K562 (cell line): Measurements from ENCODE around the gene SORCS1. TPM values are rescaled to one million over a fixed set of nuclear protein-coding genes. Genes with fewer than 3 reads are reported as not detected.

Source experiments
- ATAC-seq: fragments of 200-7000 bp; cut with Tn5 transposase; 3 replicates; pipeline ENCODE4 v1.9.1; 2020; ENCODE audit warnings: moderate library complexity
- BruUV-seq: library from RNA; stranded (reverse); fragments of 400-500 nt; replicated peaks from 2 replicates; lab custom pipeline; 2021; lab: Mats Ljungman, UMichigan
- CTCF ChIA-PET: fragments of 300-600 bp; formaldehyde crosslinking; extraction: SDS; loops from one replicate; lab custom pipeline; 2021; ENCODE audit warnings: low intra/inter-chr PET ratio; lab: Yijun Ruan, JAX
- POLR2A ChIA-PET: fragments of 300-600, 350-650 bp; sonication (Branson Sonifier 250); formaldehyde crosslinking; extraction: SDS; loops from one replicate; lab custom pipeline; 2021; ENCODE audit warnings: antibody characterized with exemption, inconsistent platforms; lab: Yijun Ruan, JAX
- DNase-seq, 4 experiments: peaks; one replicate each; pipeline versions ENCODE4 v3.0.0 to v3.0.0-alpha.2; 2011 to 2018; ENCODE audit warnings: low spot score in 3 of 4, mixed read lengths in 3 of 4; ENCODE audit errors: extremely low read depth in 1 of 4
- FAIRE-seq: peaks from 2 replicates; lab custom pipeline; 2011; peaks lifted over from hg19 to GRCh38; lab: Jason Lieb, UNC
- H2AFZ ChIP-seq: 2 replicates; pipeline ENCODE4 v1.6.0; 2011; ENCODE audit warnings: low read depth, low read length, control low read depth, inconsistent platforms
- H3K27ac ChIP-seq: fragments of 200-600 bp; 3 replicates; pipeline ENCODE4 v1.8.0; 2011; ENCODE audit warnings: low read depth, mild to moderate bottlenecking, control low read depth, inconsistent platforms, low read length, moderate library complexity, mixed read lengths; ENCODE audit errors: extremely low read depth
- H3K27me3 ChIP-seq, 2 experiments: fragments of 300-600 bp in 1 of 2; 2 replicates in 1 of 2; 3 replicates in 1 of 2; pipeline versions ENCODE4 v1.6.0 to v1.8.0; 2011; ENCODE audit warnings: inconsistent platforms in 2 of 2, low read length in 2 of 2, mild to moderate bottlenecking in 1 of 2, mixed read lengths in 1 of 2, moderate library complexity in 1 of 2; ENCODE audit not compliant: control insufficient read depth in 2 of 2, insufficient read depth in 2 of 2
- H3K36me3 ChIP-seq: fragments of 300-600 bp; 3 replicates; pipeline ENCODE4 v1.8.0; 2011; ENCODE audit warnings: mild to moderate bottlenecking, low read length, inconsistent platforms; ENCODE audit not compliant: control insufficient read depth, insufficient read depth
- H3K4me1 ChIP-seq, 2 experiments: fragments of 200-600 bp in 1 of 2; replicated peaks in 1 of 2; 2 replicates in 1 of 2; 3 replicates in 1 of 2; pipeline versions ENCODE4 v1.5.1 to v1.8.0; 2011; ENCODE audit warnings: inconsistent platforms in 2 of 2, low read length in 2 of 2, mild to moderate bottlenecking in 1 of 2, mixed read lengths in 1 of 2, moderate library complexity in 1 of 2; ENCODE audit not compliant: control insufficient read depth in 2 of 2, insufficient read depth in 2 of 2
- H3K4me2 ChIP-seq: 2 replicates; pipeline ENCODE4 v1.6.1; 2011; ENCODE audit warnings: low read length, control low read depth, inconsistent platforms, mixed read lengths; ENCODE audit not compliant: insufficient read depth
- H3K4me3 ChIP-seq: fragments of 200-600 bp; sonication (generic), shearing (Covaris generic); 2 replicates; pipeline ENCODE4 v1.5.1; 2016; ENCODE audit warnings: control low read depth, inconsistent platforms
- H3K79me2 ChIP-seq: fragments of 200-600 bp; 3 replicates; pipeline ENCODE4 v1.8.0; 2011; ENCODE audit warnings: low read length, inconsistent platforms; ENCODE audit not compliant: control insufficient read depth, insufficient read depth
- H3K9ac ChIP-seq, 2 experiments: 2 replicates each; pipeline versions ENCODE4 v1.6.0 to v1.6.1; 2011; ENCODE audit warnings: low read depth in 2 of 2, low read length in 2 of 2, control low read depth in 1 of 2, inconsistent platforms in 1 of 2, mild to moderate bottlenecking in 1 of 2, mixed read lengths in 1 of 2; ENCODE audit not compliant: insufficient read depth in 1 of 2
- H3K9me1 ChIP-seq: one replicate; pipeline ENCODE4 v1.6.0; 2011; ENCODE audit warnings: inconsistent platforms, mild to moderate bottlenecking, low read length, moderate library complexity; ENCODE audit not compliant: control insufficient read depth, insufficient read depth
- H3K9me3 ChIP-seq: replicated peaks from 2 replicates; pipeline ENCODE4 v1.5.1; 2011; ENCODE audit warnings: low read depth, low read length, inconsistent platforms; ENCODE audit not compliant: control insufficient read depth, insufficient read depth
- H4K20me1 ChIP-seq: replicated peaks from 2 replicates; pipeline ENCODE4 v1.6.1; 2011; ENCODE audit warnings: low read length, inconsistent platforms, mixed read lengths; ENCODE audit not compliant: control insufficient read depth, insufficient read depth
- CBX3 ChIP-seq, 2 experiments: IDR thresholded peaks; 1 replicate in 1 of 2; 2 replicates in 1 of 2; pipeline ENCODE4 v1.6.1; 2012; ENCODE audit warnings: inconsistent platforms in 2 of 2, low read length in 2 of 2, borderline replicate concordance in 1 of 2, control low read depth in 1 of 2
- CCAR2 ChIP-seq: fragments of 200-400 bp; formaldehyde crosslinking; IDR thresholded peaks from 2 replicates; pipeline ENCODE4 v1.6.1; 2017; ENCODE audit warnings: mild to moderate bottlenecking, low read depth, low read length
- FOXP1 ChIP-seq: sonication (generic); formaldehyde crosslinking; IDR thresholded peaks from 2 replicates; pipeline ENCODE4 v1.8.0; 2022; ENCODE audit warnings: mild to moderate bottlenecking, missing genetic modification reagents
- HNRNPUL1 ChIP-seq: fragments of 200-400 bp; formaldehyde crosslinking; IDR thresholded peaks from 2 replicates; pipeline ENCODE4 v1.6.1; 2017; ENCODE audit warnings: low read length
- HSF4 ChIP-seq: fragments of 250-450 bp; sonication (Bioruptor Pico); IDR thresholded peaks from 2 replicates; pipeline ENCODE4 v2.1.2; 2022; ENCODE audit warnings: mild to moderate bottlenecking, moderate library complexity, borderline replicate concordance
- L3MBTL2 ChIP-seq: fragments of 450-650 bp; IDR thresholded peaks from 2 replicates; pipeline ENCODE4 v1.6.1; 2016; ENCODE audit warnings: mild to moderate bottlenecking, moderate library complexity
- MAFG ChIP-seq: fragments of 450-650 bp; conservative IDR thresholded peaks from 2 replicates; pipeline ENCODE4 v1.6.1; 2016; ENCODE audit warnings: missing genetic modification characterization, missing compliant biosample characterization
- MEF2D ChIP-seq: conservative IDR thresholded peaks from 2 replicates; pipeline ENCODE4 v1.6.1; 2016; ENCODE audit warnings: low read depth, missing genetic modification characterization, missing compliant biosample characterization
- NFXL1 ChIP-seq: fragments of 450-650 bp; formaldehyde crosslinking; IDR thresholded peaks from 2 replicates; pipeline ENCODE4 v1.4.0; 2021; ENCODE audit warnings: mild to moderate bottlenecking
- NUFIP1 ChIP-seq: fragments of 450-650 bp; IDR thresholded peaks from 2 replicates; pipeline ENCODE4 v1.6.1; 2018; ENCODE audit not compliant: partially characterized antibody
- POLR2G ChIP-seq: fragments of 200-400 bp; formaldehyde crosslinking; IDR thresholded peaks from 2 replicates; pipeline ENCODE4 v1.6.1; 2017; ENCODE audit warnings: low read depth, mild to moderate bottlenecking, antibody characterized with exemption, low read length, moderate library complexity
- STAT5B ChIP-seq: fragments of 250-450 bp; sonication (Bioruptor Pico); IDR thresholded peaks from 2 replicates; pipeline ENCODE4 v1.8.0; 2021; ENCODE audit warnings: mild to moderate bottlenecking, inconsistent platforms
- TBL1XR1 ChIP-seq, 2 experiments: IDR thresholded peaks; 2 replicates each; pipeline ENCODE4 v1.6.1; 2012; ENCODE audit warnings: improper control_type of control experiment in 2 of 2, low read length in 2 of 2, mild to moderate bottlenecking in 1 of 2
- YBX1 ChIP-seq: fragments of 450-650 bp; IDR thresholded peaks from 2 replicates; pipeline ENCODE4 v1.7.1; 2016; ENCODE audit warnings: mild to moderate bottlenecking
- ZNF197 ChIP-seq: fragments of 200-800 bp; sonication (Bioruptor generic); IDR thresholded peaks from 2 replicates; pipeline ENCODE4 v1.6.1; 2016; ENCODE audit warnings: low read depth, missing genetic modification characterization, missing compliant biosample characterization
- ZNF347 ChIP-seq: fragments of 450-650 bp; formaldehyde crosslinking; IDR thresholded peaks from 2 replicates; pipeline ENCODE4 v1.4.0; 2020; ENCODE audit warnings: low read depth, mild to moderate bottlenecking, moderate library complexity
- WGBS: fragments of 100-300 bp; shearing (Covaris generic); methylation state at CpG from one replicate; pipeline ENCODE4 v1.1.6; 2016; ENCODE audit warnings: low coverage, mixed read lengths; ENCODE audit not compliant: insufficient coverage; ENCODE audit errors: missing lambda C conversion rate; 5-methylcytosine and 5-hydroxymethylcytosine counted together
- in situ Hi-C: fragments of 300-500 bp; cut with MboI; formaldehyde crosslinking; loops from 4 replicates; pipeline ENCODE4 v1.15.0; 2018; ENCODE audit warnings: inconsistent platforms, mixed read lengths
- intact Hi-C: fragments of 100-400 bp; cut with micrococcal nuclease; formaldehyde crosslinking; loops from 2 replicates; pipeline ENCODE4 v1.14.2; 2022
- polyA plus RNA-seq, 8 experiments: library from polyadenylated mRNA; depleted of rRNA in 4 of 8; stranded (reverse) in 5 of 8; unstranded in 3 of 8; fragments of >200 nt; fragmentation: Nextera tagmentation in 2 of 8; fragmentation: Illumina TruSeq in 1 of 8; extraction: Ambion mirVana in 2 of 8; extraction: Trizol in 1 of 8; gene quantifications; 2 replicates each; pipeline versions ENCODE4 v1.2.1 to v1.2.3, GENCODE V29; 2011 to 2014; ENCODE audit warnings: inconsistent platforms in 1 of 8, missing spikeins in 1 of 8
- total RNA-seq, 7 experiments: library from RNA; depleted of rRNA in 6 of 7; stranded (reverse); fragments of >200 nt in 6 of 7; fragmentation: Illumina TruSeq in 2 of 7; extraction: Trizol in 2 of 7; gene quantifications; 2 replicates each; pipeline versions ENCODE4 v1.2.1 to v1.2.3, GENCODE V29; 2011 to 2021; ENCODE audit warnings: low replicate concordance in 1 of 7
- TF ChIP-seq, protein P1 (sequence below): fragments of 250-450 bp; sonication (Bioruptor Pico); IDR thresholded peaks from 2 replicates; pipeline ENCODE4 v1.5.0; 2021; ENCODE audit warnings: mild to moderate bottlenecking, borderline replicate concordance
- TF ChIP-seq, protein P2 (sequence below): fragments of 450-650 bp; IDR thresholded peaks from 2 replicates; pipeline ENCODE4 v1.6.1; 2016; ENCODE audit warnings: mild to moderate bottlenecking

Gene SORCS1
- total and polyA plus RNA-seq, 9 of the 15 experiments (the other 6 are each of a cell fraction or from before 2014, with no cell fraction given), result 1.5 to 3.9 (median 2.7) TPM

DNA sequence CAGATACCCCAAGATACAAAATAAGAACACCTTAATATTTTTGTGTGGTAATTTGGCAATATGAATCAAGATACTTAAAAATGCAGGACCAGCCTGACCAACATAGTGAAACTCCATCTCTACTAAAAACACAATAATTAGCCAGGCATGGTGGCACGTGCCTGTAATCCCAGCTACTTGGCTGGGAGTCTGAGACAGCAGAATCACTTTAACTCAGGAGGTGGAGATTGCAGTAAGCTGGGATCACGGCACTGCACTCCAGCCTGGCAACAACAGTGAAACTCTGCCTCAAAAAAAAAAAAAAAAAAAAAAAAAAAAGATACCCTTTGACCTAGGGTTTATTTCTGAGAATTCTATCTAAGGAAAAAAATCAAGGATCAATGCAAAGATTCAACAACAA is 450.7 kb downstream of the SORCS1 start:
- no peak for FAIRE-seq

More for the DNA sequence above, 450.7 kb downstream of the SORCS1 start:
- H3K79me2 ChIP-seq, result no peaks in the 10 kb centered on the region
- H4K20me1 ChIP-seq, result no peaks in the 10 kb centered on the region
- H3K4me1 ChIP-seq, result no peaks in the 10 kb centered on the region
- H3K27me3 ChIP-seq, result no peaks in the 10 kb centered on the region
- H3K36me3 ChIP-seq, result no peaks in the 10 kb centered on the region
- no peak for DNase-seq
- no TSS peak for BruUV-seq
- no peaks in the 10 kb centered on the region for H3K9me1 ChIP-seq
- no peak overlapping the region for H3K27ac ChIP-seq
- CTCF ChIA-PET, result no interaction called here
- H3K4me2 ChIP-seq, result no peak overlapping the region
- no peaks in the 10 kb centered on the region for H3K9me3 ChIP-seq
- POLR2A ChIA-PET, result no interaction called here
- H3K9ac ChIP-seq, result no peak overlapping the region
- WGBS, result 0% methylated on average over 2 of the region's 2 CpGs
- in situ Hi-C loops, result no loop called here
- no peak overlapping the region for H2AFZ ChIP-seq
- intact Hi-C loops, result loop anchor here (5.0 kb wide), 2 partner anchors 428 to 548 kb away; no protein-coding TSS in a partner anchor
- no peak overlapping the region for H3K4me3 ChIP-seq
- TF ChIP-seq YBX1 (no peak), MAFG (no peak), CBX3 (IDR thresholded peaks at IDR 0.05; ENCODE audit: borderline replicate concordance in 1 of 2, low read length in 2 of 2) (no peak), CCAR2 (no peak), ZNF347 (CRISPR knock-in tag) (no peak), MEF2D (tag) (no peak), NFXL1 (CRISPR knock-in tag) (no peak), HSF4 (CRISPR knock-in tag) (no peak), FOXP1 (no peak), ZNF197 (no peak), STAT5B (CRISPR knock-in tag) (no peak), HNRNPUL1 (no peak), TBL1XR1 (IDR thresholded peaks at IDR 0.05; ENCODE audit: low read length in 2 of 2) (no peak), POLR2G (no peak), NUFIP1 (no peak), L3MBTL2 (no peak)
- TF ChIP-seq, protein P1, sequence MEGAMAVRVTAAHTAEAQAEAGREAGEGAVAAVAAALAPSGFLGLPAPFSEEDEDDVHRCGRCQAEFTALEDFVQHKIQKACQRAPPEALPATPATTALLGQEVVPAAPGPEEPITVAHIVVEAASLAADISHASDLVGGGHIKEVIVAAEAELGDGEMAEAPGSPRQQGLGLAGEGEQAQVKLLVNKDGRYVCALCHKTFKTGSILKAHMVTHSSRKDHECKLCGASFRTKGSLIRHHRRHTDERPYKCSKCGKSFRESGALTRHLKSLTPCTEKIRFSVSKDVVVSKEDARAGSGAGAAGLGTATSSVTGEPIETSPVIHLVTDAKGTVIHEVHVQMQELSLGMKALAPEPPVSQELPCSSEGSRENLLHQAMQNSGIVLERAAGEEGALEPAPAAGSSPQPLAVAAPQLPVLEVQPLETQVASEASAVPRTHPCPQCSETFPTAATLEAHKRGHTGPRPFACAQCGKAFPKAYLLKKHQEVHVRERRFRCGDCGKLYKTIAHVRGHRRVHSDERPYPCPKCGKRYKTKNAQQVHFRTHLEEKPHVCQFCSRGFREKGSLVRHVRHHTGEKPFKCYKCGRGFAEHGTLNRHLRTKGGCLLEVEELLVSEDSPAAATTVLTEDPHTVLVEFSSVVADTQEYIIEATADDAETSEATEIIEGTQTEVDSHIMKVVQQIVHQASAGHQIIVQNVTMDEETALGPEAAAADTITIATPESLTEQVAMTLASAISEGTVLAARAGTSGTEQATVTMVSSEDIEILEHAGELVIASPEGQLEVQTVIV (CRISPR knock-in tag), result no peak
- TF ChIP-seq, protein P2, sequence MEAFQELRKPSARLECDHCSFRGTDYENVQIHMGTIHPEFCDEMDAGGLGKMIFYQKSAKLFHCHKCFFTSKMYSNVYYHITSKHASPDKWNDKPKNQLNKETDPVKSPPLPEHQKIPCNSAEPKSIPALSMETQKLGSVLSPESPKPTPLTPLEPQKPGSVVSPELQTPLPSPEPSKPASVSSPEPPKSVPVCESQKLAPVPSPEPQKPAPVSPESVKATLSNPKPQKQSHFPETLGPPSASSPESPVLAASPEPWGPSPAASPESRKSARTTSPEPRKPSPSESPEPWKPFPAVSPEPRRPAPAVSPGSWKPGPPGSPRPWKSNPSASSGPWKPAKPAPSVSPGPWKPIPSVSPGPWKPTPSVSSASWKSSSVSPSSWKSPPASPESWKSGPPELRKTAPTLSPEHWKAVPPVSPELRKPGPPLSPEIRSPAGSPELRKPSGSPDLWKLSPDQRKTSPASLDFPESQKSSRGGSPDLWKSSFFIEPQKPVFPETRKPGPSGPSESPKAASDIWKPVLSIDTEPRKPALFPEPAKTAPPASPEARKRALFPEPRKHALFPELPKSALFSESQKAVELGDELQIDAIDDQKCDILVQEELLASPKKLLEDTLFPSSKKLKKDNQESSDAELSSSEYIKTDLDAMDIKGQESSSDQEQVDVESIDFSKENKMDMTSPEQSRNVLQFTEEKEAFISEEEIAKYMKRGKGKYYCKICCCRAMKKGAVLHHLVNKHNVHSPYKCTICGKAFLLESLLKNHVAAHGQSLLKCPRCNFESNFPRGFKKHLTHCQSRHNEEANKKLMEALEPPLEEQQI, result no peak
- TF ChIP-seq, all 486 proteins: peak for 0
- ATAC-seq, result no peak
